CD1c-positive myeloid dendritic cell (primary cell): ENCODE measurements around the gene VPS50.

ENCODE experiments used
- DNase-seq: peaks from one replicate; pipeline ENCODE4 v3.0.0-alpha.2; 2016; ENCODE audit errors: extremely low spot score

VPS50 gene, protein sequence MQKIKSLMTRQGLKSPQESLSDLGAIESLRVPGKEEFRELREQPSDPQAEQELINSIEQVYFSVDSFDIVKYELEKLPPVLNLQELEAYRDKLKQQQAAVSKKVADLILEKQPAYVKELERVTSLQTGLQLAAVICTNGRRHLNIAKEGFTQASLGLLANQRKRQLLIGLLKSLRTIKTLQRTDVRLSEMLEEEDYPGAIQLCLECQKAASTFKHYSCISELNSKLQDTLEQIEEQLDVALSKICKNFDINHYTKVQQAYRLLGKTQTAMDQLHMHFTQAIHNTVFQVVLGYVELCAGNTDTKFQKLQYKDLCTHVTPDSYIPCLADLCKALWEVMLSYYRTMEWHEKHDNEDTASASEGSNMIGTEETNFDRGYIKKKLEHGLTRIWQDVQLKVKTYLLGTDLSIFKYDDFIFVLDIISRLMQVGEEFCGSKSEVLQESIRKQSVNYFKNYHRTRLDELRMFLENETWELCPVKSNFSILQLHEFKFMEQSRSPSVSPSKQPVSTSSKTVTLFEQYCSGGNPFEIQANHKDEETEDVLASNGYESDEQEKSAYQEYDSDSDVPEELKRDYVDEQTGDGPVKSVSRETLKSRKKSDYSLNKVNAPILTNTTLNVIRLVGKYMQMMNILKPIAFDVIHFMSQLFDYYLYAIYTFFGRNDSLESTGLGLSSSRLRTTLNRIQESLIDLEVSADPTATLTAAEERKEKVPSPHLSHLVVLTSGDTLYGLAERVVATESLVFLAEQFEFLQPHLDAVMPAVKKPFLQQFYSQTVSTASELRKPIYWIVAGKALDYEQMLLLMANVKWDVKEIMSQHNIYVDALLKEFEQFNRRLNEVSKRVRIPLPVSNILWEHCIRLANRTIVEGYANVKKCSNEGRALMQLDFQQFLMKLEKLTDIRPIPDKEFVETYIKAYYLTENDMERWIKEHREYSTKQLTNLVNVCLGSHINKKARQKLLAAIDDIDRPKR

DNA sequence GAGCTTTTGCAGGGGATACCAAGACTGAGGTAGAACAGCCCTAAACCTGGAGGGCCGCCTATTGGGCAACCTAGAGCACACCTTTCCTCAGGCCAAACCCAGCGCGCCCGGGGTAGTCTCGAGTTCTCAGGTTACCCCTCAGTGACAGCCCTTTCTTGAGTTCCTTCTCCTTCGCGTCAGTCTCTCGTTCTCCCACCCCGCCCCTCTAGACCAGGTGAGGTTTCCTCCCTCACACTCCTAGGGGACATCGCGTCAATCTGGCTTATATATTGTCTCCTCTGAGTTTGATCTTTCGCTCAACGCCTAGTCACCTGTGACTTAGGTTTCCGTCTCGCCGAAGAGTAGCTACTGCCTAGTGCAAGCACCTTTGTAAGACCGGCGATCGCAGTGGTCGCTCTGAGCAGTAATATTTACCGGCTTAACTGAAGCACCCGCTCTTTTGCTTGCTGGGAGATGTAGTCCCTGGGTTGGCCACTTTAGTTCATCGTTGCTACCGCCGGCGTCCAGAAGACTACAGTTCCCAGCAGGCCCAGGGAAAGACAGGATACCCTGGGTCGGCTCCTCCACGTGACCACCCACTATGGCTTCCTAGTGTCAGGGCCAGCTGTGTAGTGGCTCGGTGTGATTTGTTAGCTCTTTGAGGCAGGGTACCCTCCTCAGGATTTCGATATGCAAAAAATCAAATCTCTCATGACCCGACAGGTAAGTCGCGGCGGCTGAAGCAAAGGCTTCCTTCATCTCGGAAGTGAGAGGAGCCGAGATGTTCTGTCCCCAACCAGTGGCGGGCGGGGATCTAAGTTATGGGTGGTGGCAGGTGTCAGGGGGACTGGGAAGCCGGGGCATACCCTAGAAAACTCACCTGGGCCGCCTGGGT is at the start of gene VPS50:
Gene VPS50, plus strand, starts transcription at position 568 of the 874 bp plus-strand sequence. Its CDS starts 102 bp downstream, at position 670.
- peak; percentile 97 for DNase-seq

DNA sequence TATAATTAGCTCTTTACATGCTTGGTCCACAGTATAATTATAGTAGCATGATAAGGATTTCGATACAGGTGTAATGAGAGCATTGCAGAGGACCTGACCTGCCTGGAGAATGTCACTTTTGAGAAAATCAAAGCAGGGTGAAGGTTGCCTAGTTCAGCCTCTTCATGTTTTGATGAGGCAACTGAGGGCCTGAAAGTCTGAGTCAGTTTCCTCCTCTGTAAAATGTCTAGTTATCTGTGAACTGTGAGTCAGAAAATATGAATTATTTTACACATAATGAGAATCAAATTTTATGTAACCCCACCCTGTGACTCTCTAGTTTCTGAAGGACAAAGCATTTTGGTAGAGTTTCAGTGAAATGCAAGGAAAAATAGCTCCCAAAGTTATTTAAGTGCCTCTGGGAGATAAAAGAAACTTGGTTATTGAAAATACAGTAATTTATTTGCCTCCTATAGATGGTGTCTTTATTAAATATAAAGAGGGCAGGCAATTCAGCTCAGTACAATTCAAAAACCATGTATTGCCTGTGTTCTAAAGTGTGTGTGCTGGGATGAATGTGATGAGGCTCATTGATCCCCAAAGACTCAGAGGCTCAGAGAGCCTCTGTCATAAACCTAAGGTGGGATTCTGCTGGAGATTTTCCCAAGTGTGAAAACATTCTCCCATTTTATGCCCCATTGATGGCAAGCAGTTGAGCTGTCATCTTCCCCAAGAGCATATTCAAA is 46.7 kb upstream of the VPS50 start:
- DNase-seq, result no peak

DNA sequence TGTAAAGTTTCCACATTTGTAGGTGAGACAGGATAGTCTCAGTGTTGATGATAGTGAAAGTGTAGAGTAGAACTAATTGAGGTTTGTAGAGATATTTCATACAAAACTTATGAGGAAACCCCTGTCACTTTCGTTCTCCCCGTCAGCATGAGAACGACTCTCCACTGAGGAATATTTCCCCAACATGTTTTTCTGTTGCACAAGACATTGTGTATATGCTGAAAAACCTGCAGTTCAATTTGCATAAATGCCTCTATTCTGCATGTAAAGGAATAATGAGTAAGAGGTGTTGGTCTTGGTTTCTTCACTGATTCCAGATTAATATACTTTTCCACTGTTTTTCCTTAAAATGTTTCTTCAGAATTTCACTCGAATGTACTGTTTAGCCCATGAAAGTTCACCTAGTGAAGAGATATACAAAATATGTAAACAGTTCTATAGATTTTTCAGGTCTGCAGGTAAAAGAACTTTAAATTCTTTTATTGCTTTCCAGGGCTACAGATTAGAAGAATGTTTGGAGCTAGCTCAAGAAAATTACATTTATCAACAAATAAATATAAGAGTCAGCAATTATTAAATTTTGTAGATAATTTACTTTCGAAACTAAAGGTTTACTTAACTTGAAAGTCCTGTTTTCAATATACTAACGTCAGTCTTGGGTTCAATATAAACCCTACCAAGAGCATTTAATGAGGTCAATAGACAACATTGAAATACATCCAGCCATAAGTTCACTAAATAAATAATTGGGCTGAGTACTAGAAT is 43.1 kb upstream of the VPS50 start:
- DNase-seq, result no peak

DNA sequence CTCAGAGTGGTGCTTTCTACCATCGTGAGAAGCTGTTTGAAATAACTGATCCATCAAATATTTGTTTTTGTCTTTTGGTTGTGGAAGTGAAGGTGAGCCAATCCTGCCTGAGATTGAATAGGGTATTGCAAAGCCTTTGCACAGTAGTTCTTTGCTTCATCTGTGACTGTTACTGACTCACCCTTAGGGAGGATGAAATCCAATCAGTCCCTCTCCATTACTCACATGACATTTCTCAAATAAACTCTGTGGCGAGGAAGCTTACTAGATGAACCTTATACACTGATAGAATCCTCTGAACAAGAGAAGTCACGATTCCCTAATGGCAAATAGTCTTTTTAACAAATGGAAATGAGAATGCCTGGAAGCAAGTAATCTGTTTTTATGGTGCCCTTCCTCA is 37.8 kb upstream of the VPS50 start:
- no peak for DNase-seq

DNA sequence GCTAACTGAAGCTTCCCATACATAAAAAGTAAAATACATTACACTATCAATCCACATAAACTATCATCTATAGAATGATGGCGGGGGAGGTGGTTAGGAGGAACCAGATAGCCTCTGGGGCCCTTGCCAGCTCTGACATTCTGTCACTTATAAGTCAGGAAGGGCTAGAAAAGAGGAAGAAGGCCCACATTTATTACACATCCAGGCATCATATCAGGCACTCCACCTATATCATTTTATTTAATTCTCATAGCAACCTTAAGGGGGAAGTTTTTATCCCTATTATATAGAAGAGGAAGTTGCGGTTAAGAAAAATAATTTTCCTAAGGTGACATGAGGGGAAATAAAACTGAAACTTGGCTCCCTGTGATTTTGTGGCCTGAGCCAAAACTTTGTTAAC is 35.8 kb upstream of the VPS50 start:
- peak; percentile 66 for DNase-seq

DNA sequence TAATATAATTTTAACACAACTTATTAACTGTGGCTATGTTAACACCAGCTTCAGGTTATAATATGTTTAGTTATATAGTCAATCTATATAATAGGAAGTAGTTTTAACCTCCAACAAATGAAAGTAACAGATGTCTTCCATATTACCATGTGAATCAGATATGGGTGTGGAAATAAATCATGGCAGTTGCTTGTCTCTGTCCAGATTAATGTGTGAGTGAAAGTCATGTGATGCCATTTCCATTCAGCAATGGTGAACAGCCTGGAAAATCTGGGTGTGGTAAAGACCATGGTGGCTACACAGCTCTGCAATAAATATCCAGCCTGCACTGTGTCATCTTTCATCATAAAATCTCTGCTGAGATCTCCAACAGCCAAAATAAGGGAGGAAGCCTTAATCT is 33.7 kb upstream of the VPS50 start:
- no peak for DNase-seq

DNA sequence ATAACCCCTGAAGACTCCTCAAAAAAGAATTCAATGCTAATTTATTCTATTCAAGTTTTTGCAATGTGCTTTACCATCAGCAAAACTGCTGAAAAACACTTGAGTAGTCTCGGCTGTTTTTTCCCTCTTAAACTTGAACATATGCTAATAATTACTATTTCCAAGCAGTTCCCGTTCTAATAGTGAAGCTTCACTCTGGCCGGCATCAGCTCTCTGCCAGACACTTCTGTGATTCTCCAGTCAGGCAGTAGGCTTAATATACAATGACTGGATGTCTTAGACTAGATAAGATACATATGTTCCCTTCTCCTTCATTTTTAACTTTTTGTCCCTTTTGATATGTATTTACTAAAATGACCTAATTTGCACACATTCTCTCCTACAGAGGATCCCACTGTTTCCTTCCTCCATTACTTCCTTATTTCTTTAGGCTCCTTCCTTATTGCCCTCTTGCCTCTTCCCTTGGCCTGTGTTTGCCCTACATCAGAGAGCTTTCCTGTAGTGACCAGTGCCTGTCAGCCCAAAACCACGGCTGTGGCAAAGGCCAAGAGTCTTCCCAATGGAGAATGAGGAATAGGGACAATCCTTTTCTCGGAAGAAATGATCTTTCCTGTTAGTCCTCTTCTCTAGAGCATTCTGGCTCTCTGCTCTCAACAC is 29.4 kb upstream of the VPS50 start:
- DNase-seq, result peak; percentile 38

DNA sequence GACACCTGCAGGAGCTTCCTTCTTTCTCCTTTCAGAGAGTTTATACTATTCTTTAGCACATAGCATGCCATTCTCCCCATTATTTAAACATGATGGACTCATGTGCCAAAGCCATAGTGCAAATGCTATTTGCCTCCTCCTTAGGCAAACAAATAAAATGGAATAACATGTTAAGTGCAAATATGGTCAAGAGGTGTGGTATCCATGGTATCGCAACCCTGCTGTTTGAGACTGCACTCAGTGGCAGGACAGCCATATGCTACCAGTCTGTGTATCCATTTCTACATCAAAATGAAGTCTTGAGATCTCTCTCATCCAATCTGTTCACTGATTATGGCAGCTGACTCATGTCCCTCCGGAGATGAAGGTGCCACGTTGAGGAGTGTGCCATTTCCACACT is 28.7 kb upstream of the VPS50 start:
- no peak for DNase-seq

DNA sequence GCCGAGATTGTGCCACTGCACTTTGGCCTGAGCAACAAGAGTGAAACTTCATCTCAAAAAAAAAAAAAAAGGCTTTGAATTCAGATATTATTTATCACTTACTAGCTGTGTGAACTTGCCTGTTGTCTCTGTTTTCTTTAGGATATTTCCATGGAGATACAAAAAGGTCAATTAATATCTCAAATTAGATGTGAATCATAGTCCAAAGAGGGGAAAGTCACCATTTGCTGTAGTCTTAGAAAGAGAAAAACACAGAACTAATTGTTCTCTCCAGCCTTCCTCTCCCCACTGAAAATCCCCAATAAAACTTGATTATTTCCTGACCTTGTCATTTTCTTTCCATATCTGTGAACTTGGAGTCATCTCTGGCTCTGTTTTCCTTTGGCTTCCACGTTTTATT is 27.1 kb upstream of the VPS50 start:
- DNase-seq, result no peak

DNA sequence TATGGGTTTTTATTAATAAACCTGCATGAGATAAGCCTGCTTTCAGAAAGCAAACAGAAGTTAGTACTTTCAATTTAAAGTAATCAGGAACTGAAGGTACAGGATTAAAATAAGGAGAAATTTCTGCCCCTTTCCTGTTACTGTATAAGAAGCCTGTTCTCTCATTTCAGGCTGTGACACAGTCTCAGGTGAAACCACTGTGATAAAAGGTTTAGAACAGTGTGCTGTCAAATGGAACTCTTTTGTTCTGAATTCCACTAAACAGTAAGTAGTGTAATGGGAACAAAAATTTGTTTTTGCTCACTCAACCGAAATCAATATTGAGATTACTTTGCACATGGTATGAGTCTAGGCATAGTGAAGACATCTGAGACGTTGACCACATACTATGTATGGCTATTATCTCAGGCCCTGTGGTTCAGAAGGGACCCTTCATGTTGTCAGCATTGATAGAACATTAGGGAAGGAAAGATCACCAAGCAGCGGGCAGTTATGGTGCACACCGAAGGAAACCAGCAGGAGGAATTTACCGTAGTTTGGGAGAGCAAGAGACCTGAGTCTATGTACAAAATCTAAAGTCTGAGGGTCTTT is 20.8 kb upstream of the VPS50 start:
- no peak for DNase-seq

DNA sequence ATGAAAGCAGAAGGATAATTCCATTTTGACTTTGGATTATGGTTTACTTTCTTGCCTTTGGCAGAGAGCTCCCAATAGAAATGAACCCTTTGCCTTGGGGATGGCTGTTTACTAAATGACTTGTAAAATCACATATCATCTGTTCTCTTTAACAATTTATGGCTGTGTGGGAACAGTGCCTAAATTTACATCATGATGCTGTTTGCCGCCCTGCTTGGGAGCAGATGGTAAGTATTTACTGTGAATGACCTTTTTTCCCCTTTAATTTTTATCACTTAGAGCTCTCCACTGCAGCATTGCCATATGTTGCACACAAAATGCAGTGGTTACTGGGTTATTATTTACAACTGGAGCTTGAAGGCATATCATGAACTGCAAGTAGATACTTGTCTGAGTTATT is 19.3 kb upstream of the VPS50 start:
- no peak for DNase-seq

DNA sequence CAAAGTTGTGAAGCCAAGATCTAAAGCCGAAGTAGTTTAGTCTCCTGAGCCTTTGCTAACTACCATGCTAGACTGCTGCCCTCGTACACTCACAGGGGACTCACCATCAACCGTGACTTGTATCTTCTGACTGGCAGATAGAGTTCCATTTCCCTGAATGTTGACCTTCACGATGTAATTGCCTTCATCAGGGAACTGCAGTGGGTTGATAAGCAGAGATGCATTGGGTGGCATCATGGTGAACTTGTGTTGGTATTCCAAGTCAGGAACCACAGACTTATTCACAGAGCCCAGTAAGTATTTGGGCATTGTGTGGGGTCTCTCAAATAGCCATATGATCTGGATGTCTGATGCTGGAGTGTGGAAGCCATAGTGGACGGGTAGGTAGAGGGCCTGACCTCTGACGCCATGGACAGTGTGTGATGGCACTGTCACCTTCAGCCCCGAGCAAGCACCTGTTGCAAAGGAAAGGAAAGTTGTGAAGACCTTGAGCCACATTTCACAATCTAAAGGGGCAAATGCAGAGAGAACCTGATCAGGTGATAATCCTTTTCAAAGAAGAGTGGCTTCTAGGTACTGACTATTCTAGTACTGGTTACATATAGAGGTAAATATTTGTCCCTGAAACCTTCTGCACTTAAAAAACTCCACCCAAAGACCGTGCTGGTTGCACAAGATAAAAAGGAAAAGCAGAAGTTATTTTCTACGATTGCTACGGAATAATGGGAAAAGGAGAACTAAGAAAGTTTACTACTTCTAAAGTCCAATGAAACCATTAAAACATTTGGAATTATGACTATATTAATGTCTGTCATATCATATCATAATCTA is 13.0 kb upstream of the VPS50 start:
- DNase-seq, result peak; percentile 57

DNA sequence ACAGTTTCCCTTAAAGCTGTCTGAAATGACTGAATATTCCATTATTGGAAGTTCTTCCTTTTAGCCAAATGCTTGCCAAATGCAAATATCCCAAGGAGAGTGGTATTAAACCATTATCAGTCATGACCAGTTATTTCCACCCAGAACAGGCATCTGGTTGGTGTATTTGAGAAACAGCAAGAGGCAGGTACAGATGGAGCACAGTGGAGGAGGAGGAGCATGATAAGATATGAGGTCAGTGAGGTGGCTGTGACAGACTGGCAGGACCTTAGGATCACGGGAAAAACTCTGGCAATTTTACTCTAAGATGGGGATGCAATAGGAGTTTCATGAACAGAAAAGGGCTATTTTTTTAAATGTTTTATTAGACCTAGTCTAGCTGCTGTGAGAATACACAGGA is 12.3 kb upstream of the VPS50 start:
- no peak for DNase-seq

DNA sequence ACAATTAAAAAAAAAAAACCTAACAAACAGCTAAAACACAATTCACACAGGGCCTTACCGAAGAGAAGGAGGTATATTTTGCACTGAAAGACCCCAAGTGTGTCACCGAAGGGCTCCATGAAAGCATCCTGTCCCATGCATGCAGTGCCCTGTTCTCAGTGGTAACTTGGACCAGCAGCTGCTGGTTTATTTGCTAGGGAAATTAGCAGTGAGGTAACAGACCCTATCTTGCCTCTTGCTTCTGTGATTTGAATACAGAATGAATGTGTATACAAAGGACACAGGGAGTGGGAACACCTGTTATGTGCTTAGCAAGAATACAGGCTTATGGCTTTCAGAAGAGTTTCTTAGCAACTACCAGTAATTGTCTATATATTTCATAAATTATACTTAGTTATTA is 5.9 kb upstream of the VPS50 start, which contains the start of gene HEPACAM2:
Gene HEPACAM2, minus strand, starts transcription at position 160 of the 400 bp plus-strand sequence.
- no peak for DNase-seq

DNA sequence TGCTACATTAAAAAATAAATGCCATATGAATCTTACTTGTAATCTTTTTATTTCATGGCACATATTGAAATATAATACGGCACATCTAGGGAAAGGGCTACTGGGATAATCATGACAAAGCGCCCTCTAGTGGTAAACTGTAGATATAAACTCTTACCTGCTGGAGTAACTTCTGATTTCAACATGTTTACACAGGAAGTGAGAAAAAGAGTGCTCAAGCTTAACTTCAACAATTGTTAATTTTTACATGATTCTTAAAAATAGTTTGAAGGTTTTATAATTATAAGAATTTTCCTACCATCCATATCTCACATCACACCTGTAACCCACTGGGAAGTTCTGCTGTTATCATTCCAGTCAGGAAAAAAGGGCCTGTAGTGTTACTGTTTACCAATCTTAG is 3.9 kb upstream of the VPS50 start:
- DNase-seq, result peak; percentile 84

DNA sequence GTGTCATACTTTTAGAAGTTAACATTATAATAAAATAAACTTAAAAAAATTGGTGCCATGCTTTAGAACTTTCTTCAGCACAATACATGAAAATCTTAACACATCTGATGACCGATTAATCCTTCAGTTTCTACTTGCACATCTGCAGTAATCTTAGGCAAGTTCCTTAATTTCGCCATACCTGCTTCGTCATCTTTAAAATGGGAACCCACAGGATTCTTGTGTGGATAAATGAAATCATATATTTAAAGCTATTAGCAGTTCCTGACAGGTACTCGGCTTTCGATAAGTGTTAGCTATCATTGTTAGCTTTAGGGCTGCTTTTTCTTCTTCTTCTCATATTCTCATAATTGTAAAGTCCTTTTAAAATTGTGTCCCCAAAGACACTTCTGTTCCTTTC is 907 bp upstream of the VPS50 start:
- DNase-seq, result peak; percentile 47

DNA sequence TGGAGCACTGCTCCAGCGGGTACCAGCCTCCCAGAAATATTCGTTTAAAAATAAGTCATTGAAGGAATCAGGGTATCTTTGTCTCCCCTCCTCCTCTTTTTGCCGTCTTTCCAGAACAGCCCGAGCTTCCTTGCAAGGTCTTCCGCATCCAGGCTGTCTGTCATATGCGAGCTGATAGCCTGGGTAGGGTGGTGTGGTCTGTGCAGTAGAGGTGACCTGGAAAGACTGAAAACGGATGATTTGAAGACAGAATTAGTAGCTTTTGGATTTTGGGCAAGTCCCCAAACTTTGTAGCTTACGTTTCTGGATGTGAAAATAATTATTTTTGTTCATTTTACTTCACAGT is 480 bp downstream of the VPS50 start:
- peak; percentile 43 for DNase-seq

DNA sequence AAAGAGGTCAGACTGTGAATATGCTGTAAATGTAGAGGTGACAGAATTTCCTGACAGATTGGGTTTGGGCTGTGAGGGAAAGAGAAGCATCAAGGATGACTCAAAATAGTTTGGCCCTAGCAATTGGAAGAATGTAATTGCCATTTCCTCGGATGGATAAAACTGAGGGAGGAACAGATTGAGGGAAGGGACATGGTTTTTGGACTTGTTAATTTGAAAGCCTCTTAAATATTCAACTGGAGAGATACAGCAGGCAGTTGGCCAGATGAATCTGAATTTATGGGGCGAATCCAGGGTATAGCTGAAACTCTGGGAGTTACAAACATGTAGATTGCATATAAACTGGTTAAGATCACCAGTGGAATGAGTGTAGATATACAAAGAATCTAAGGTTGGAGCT is 3.4 kb downstream of the VPS50 start:
- no peak for DNase-seq

DNA sequence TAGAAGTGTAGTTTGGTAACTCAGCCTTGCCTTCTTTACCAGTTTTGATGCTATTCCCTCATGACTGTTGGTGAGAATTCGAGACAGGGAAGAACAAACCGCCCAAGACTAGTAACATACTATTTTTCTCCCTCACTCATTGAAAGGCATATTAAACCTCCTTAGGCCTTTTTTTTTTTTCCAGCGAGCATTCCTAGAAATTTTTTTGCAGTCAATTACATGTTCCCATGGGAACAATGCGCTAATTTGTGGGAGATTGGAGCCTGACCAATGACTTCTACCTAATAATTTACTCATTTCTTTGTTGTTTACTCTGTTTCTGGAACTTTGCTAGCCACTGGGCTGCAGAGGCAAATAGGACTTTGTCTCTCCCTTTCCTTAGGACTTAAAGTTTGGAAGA is 6.0 kb downstream of the VPS50 start:
- no peak for DNase-seq
